Loucy (cell line): ENCODE data around the gene ANKRD13B.

Source experiments
- H2AFZ ChIP-seq: fragments of 200-600 bp; sonication (generic); 2 replicates; pipeline ENCODE4 v1.6.0; 2016; ENCODE audit warnings: antibody characterized with exemption, mild to moderate bottlenecking, low read length, moderate library complexity
- H3F3A ChIP-seq: fragments of 200-600 bp; 2 replicates; pipeline ENCODE4 v1.6.0; 2016; ENCODE audit warnings: antibody characterized with exemption, low read depth, mild to moderate bottlenecking
- H3K27me3 ChIP-seq: fragments of 200-600 bp; sonication (generic); 2 replicates; pipeline ENCODE4 v1.6.1; 2014; ENCODE audit warnings: low read length, mild to moderate bottlenecking; ENCODE audit not compliant: insufficient read depth, poor library complexity, severe bottlenecking
- H3K36me3 ChIP-seq: fragments of 200-600 bp; sonication (generic); 2 replicates; pipeline ENCODE4 v1.6.1; 2016; ENCODE audit warnings: low read length; ENCODE audit not compliant: insufficient read depth
- H3K4me1 ChIP-seq: fragments of 200-600 bp; sonication (generic); 2 replicates; pipeline ENCODE4 v1.5.1; 2014; ENCODE audit warnings: low read length, mild to moderate bottlenecking; ENCODE audit not compliant: insufficient read depth, poor library complexity, severe bottlenecking
- H3K4me2 ChIP-seq: fragments of 200-600 bp; sonication (generic); 2 replicates; pipeline ENCODE4 v1.6.0; 2014; ENCODE audit warnings: antibody characterized with exemption, low read length, low read depth, mild to moderate bottlenecking; ENCODE audit not compliant: poor library complexity, severe bottlenecking
- H3K4me3 ChIP-seq: fragments of 200-600 bp; sonication (generic); 2 replicates; pipeline ENCODE4 v1.5.1; 2014; ENCODE audit warnings: low read length, mild to moderate bottlenecking, mixed read lengths; ENCODE audit not compliant: poor library complexity, severe bottlenecking
- H3K79me2 ChIP-seq: fragments of 200-600 bp; sonication (generic); 2 replicates; pipeline ENCODE4 v1.6.1; 2014; ENCODE audit warnings: low read length; ENCODE audit not compliant: insufficient read depth
- H3K9ac ChIP-seq: fragments of 200-600 bp; sonication (generic); 2 replicates; pipeline ENCODE4 v1.6.0; 2014; ENCODE audit warnings: mild to moderate bottlenecking, low read depth, low read length, moderate library complexity; ENCODE audit not compliant: poor library complexity, severe bottlenecking
- H3K9me2 ChIP-seq: fragments of 200-600 bp; sonication (generic); replicated peaks from 2 replicates; pipeline ENCODE4 v1.6.1; 2016; ENCODE audit warnings: low read depth, low read length, mixed read lengths
- H3K9me3 ChIP-seq: fragments of 200-600 bp; sonication (generic); 2 replicates; pipeline ENCODE4 v1.6.1; 2014; ENCODE audit warnings: mild to moderate bottlenecking, antibody characterized with exemption, low read length, low read depth; ENCODE audit not compliant: insufficient read depth
- H4K20me1 ChIP-seq: fragments of 200-600 bp; sonication (generic); 2 replicates; pipeline ENCODE4 v1.6.0; 2014; ENCODE audit warnings: antibody characterized with exemption, low read length, mild to moderate bottlenecking; ENCODE audit not compliant: insufficient read depth, poor library complexity, severe bottlenecking
- EZH2phosphoT487 ChIP-seq: fragments of 200-600 bp; IDR thresholded peaks from 2 replicates; pipeline ENCODE4 v1.6.1; 2018; ENCODE audit warnings: antibody characterized with exemption, mild to moderate bottlenecking, moderate library complexity, borderline replicate concordance
- TF ChIP-seq, protein P1 (sequence below): fragments of 200-600 bp; sonication (generic); conservative IDR thresholded peaks from 2 replicates; pipeline ENCODE4 v1.5.1; 2014; ENCODE audit warnings: mild to moderate bottlenecking, antibody characterized with exemption, low read length

Gene ANKRD13B

DNA sequence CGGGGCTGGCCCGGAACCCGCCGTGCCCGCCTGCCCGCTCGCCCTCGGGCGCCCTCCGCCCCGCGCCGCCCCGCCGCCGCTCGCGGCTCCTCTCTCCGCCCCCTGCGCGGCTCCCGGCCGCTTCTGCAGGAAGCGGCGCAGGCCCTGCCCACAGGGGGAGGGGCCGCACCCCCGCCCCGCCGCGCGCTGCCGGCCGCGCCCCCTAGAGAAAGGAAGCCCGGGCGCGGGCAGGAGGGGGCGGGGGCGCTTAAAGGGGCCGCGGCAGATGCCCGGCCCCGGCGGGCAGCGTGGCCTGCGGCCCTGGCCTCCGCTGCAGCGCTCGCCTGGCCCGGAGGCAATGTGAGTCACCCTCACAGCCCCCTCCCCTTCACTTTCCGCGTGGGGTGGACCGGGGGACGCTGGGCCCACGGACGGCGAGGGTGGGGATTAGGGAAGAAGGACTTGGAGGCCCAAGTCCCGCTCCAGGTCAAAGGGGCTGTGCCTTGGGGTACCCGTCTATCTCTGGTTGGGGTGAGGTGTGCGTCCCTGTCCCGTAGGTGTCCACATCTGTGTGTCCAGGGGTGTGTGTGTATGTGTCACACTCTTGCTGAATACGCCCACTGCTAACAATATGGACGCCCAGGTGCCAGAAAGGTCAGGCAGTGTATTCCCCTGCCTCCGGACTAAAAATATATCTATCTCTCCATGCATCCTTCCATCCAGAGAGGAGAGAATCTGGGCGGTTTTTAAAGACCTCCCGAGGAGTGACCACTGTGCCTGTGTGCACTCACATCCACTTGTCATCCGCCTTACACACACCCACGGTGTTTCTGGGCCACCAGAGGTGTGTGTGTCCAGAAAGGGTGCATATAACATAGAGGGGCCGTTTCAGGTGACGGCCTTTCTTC, 3.2 kb upstream of the ANKRD13B start, which contains the start of gene GIT1:
GIT1 (minus strand) TSS at position 125 of the 887 bp plus-strand sequence. CDS start 270 bp downstream, outside the sequence.
- Histone ChIP-seq H3K9me2 (no peaks in the 10 kb centered on the region), H3K27me3 (no peaks in the 10 kb centered on the region), H3K4me3 (peak within 1 kb of the TSS; percentile 94), H3K36me3 (no peaks in the 10 kb centered on the region), H3K79me2 (peaks cover 50% of the 10 kb centered on the region), H2AFZ (peak within 1 kb of the TSS; percentile 100), H3F3A (no peaks in the 10 kb centered on the region), H3K4me1 (peaks cover 65% of the 10 kb centered on the region), H3K9me3 (no peaks in the 10 kb centered on the region), H3K9ac (peak within 1 kb of the TSS; percentile 83), H3K4me2 (peak within 1 kb of the TSS; percentile 98), H4K20me1 (peaks cover 37% of the 10 kb centered on the region)
- TF ChIP-seq EZH2phosphoT487: no peak
- TF ChIP-seq, protein P1, sequence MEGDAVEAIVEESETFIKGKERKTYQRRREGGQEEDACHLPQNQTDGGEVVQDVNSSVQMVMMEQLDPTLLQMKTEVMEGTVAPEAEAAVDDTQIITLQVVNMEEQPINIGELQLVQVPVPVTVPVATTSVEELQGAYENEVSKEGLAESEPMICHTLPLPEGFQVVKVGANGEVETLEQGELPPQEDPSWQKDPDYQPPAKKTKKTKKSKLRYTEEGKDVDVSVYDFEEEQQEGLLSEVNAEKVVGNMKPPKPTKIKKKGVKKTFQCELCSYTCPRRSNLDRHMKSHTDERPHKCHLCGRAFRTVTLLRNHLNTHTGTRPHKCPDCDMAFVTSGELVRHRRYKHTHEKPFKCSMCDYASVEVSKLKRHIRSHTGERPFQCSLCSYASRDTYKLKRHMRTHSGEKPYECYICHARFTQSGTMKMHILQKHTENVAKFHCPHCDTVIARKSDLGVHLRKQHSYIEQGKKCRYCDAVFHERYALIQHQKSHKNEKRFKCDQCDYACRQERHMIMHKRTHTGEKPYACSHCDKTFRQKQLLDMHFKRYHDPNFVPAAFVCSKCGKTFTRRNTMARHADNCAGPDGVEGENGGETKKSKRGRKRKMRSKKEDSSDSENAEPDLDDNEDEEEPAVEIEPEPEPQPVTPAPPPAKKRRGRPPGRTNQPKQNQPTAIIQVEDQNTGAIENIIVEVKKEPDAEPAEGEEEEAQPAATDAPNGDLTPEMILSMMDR: no peak

DNA sequence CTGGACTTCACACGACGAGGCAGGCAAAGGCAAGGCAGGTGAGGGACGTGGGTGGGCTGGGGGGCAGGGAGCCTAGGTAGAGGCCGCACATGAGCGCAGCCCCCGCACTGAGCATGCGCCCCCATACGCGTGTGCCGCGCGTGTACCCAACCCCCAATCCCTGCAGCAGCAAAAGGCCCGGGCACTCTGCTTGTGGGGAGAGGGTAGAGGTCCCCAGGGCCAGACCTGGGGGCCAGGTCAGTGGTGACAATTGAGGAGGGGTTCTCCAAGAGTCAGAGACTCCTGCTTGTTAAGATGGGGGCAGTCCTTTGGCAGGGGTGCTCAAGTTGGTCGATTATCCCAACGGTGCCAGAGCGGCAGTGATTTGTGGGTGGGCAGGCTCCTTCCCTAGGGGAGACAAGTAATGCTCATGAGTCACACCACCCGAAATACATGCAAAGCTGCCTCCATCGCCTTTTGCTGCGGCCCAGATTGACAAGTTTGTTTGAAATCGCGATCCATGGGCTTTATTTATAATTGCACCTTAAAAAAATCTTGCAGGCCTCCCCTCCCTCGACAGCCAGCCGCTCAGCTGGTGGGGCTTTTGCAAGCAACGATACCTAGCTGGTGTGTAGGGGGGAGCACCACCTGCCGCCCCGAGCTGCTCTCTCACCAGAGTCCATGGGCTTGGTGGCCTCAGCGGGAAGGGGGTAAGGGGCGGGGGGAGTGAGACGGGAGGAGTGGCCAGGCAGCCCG, 2.4 kb upstream of the ANKRD13B start:
- Histone ChIP-seq H3K9me2 (no peaks in the 10 kb centered on the region), H4K20me1 (peaks cover 30% of the 10 kb centered on the region), H3F3A (no peaks in the 10 kb centered on the region), H2AFZ (peak overlapping the region; percentile 100), H3K9ac (peak overlapping the region; percentile 78), H3K9me3 (no peaks in the 10 kb centered on the region), H3K4me3 (peak overlapping the region; percentile 94), H3K79me2 (peaks cover 42% of the 10 kb centered on the region), H3K36me3 (no peaks in the 10 kb centered on the region), H3K4me1 (peaks cover 57% of the 10 kb centered on the region), H3K4me2 (peak overlapping the region; percentile 98), H3K27me3 (no peaks in the 10 kb centered on the region)
- no peak for TF ChIP-seq EZH2phosphoT487
- TF ChIP-seq, protein P1: no peak

DNA sequence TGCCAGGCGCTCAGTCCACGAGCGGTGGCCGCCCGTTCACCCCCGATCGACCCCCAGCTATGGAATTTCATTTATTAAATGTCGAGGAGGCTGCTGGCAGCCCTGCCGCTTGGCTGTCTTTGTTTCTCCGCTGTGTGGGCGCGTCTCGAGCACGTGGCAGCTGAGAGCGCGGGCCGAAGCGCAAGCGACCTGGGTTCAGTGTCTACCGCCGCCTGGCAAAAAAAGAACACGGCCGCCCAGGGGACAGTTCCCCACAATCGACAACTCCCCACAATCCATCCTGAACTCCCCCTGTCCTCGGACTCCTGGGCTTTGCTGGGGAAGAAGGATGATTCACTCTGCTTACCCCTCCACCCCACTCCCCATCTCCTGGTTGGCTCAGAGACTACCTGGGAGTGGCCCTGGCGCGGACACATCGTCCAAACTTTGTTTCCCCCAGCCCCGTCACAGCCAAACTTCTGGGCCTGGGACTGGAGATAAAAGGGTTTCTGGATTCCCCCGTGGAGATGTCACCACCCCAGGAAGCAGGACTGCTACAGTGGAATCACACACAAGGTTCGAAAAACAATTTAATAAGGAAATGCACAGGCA, 1.7 kb upstream of the ANKRD13B start:
- no peaks in the 10 kb centered on the region for H3K9me2 ChIP-seq
- TF ChIP-seq EZH2phosphoT487: no peak
- peak overlapping the region; percentile 98 for H3K4me2 ChIP-seq
- H3K36me3 ChIP-seq: no peaks in the 10 kb centered on the region
- peaks cover 55% of the 10 kb centered on the region for H3K4me1 ChIP-seq
- peak overlapping the region; percentile 94 for H3K4me3 ChIP-seq
- H2AFZ ChIP-seq: peak overlapping the region; percentile 100
- no peaks in the 10 kb centered on the region for H3F3A ChIP-seq
- peaks cover 36% of the 10 kb centered on the region for H3K79me2 ChIP-seq
- no peaks in the 10 kb centered on the region for H3K27me3 ChIP-seq
- no peaks in the 10 kb centered on the region for H3K9me3 ChIP-seq
- peaks cover 26% of the 10 kb centered on the region for H4K20me1 ChIP-seq
- peak overlapping the region; percentile 78 for H3K9ac ChIP-seq
